Adrenal gland (tissue), 12 donors: Measurements from ENCODE around the gene KBTBD4. TPM values are rescaled to one million over a fixed set of nuclear protein-coding genes. Genes with fewer than 3 reads are reported as not detected.

Experiments
- DNase-seq, 7 donors: peaks; one replicate each; pipeline ENCODE4 v3.0.0-alpha.2; 2019 to 2020
- H3K27ac ChIP-seq, 5 donors: fragments of 200-600 bp; sonication (generic) in 4 of 5; 1 replicate in 3 of 5; 2 replicates in 2 of 5; pipeline versions ENCODE4 v1.5.1 to v1.8.0; 2016 to 2020; ENCODE audit warnings: mild to moderate bottlenecking in 1 of 5
- H3K27me3 ChIP-seq: fragments of 200-600 bp; 2 replicates; pipeline ENCODE4 v1.8.0; 2021
- H3K36me3 ChIP-seq, 2 donors: fragments of 200-600 bp; replicated peaks in 1 of 2; 1 replicate in 1 of 2; 2 replicates in 1 of 2; pipeline versions ENCODE4 v1.5.1 to v1.8.0; 2018 to 2022
- H3K4me1 ChIP-seq, 2 donors: fragments of 200-600 bp; replicated peaks in 1 of 2; 1 replicate in 1 of 2; 2 replicates in 1 of 2; pipeline versions ENCODE4 v1.5.1 to v1.8.0; 2018 to 2021
- H3K4me3 ChIP-seq, 4 donors: fragments of 200-600 bp; sonication (generic) in 3 of 4; one replicate each; pipeline ENCODE4 v1.5.1; 2016 to 2018
- H3K9me3 ChIP-seq, 3 donors: fragments of 200-600 bp; sonication (generic) in 1 of 3; replicated peaks in 1 of 3; 1 replicate in 2 of 3; 2 replicates in 1 of 3; pipeline versions ENCODE4 v1.5.1 to v1.8.0; 2016 to 2021
- CTCF ChIP-seq, 6 experiments: fragments of 450-650 bp in 4 of 6; fragments of 200-600 bp in 2 of 6; sonication (generic) in 1 of 6; IDR thresholded peaks; 1 replicate in 5 of 6; 2 replicates in 1 of 6; pipeline versions ENCODE4 v1.5.1 to v1.8.0; 2016 to 2021; ENCODE audit warnings: antibody characterized with exemption in 6 of 6, mild to moderate bottlenecking in 2 of 6, moderate library complexity in 1 of 6
- POLR2A ChIP-seq, 2 donors: fragments of 450-650 bp; IDR thresholded peaks; one replicate each; pipeline ENCODE4 v1.6.1; 2017; ENCODE audit warnings: antibody characterized with exemption in 2 of 2, mild to moderate bottlenecking in 2 of 2, moderate library complexity in 1 of 2
- WGBS, 4 donors: extraction: QIAGEN DNeasy Blood & Tissue Kit in 2 of 4; methylation state at CpG; one replicate each; pipeline versions ENCODE4 v1.1.5 to v1.1.7; 2013 to 2017; 5-methylcytosine and 5-hydroxymethylcytosine counted together
- intact Hi-C, 2 donors: fragments of 100-400 bp; cut with DNase I; formaldehyde crosslinking; loops; one replicate each; pipeline versions ENCODE4 v1.14.1 to v1.15.0; 2022 to 2023
- polyA plus RNA-seq, 3 donors: library from polyadenylated mRNA; stranded (reverse); fragments of 200-250 nt in 2 of 3; fragments of 350-450 nt in 1 of 3; fragmentation: Illumina TruSeq in 1 of 3; extraction: RNeasy Lipid Tissue Mini Kit (QIAGEN cat#74804) in 1 of 3; gene quantifications; one replicate each; pipeline ENCODE4 v1.2.3, GENCODE V29; 2013 to 2014
- total RNA-seq, 9 donors: library from RNA; depleted of rRNA in 4 of 9; stranded (reverse); fragments of >200 nt in 4 of 9; fragments of 120-200 nt in 1 of 9; fragmentation: NEBNext Ultra II Directional in 1 of 9; extraction: Animal tissue kit (Norgen Biotek cat#: 25700) in 1 of 9; gene quantifications; one replicate each; pipeline versions ENCODE4 v1.1.0 to v1.2.4, GENCODE V29; 2013 to 2023
- donor health status: healthy with polysubstance abuse.
- donor health status: Bipolar disorder and iron deficiency.
- donor health status: DM: yes; HTN: yes; CAD: no.
- donor health status: DM: no; HTN: no; CAD: no.
- donor health status: DM: no; HTN: no; CAD: no.
- donor health status: DM: yes; HTN: yes; CAD: no.

KBTBD4 gene
- total and polyA plus RNA-seq, 12 donors: 8.2 to 32.7 (median 25.6) TPM

- intact Hi-C loops: loop anchor here (5.0 kb wide), 2 partner anchors 75 to 85 kb away; no protein-coding TSS in a partner anchor
- Histone ChIP-seq H3K36me3 (no peaks in the 10 kb centered on the region), H3K4me3 (peak within 1 kb of the TSS; percentile 14 to 99 (median 49)), H3K27me3 (no peaks in the 10 kb centered on the region), H3K27ac (peak within 1 kb of the TSS; percentile 37 to 94 (median 92)), H3K4me1 (peaks cover 23 to 41% of the 10 kb centered on the region in 2 donors), H3K9me3 (no peaks in the 10 kb centered on the region)
- TF ChIP-seq CTCF (IDR thresholded peaks at IDR 0.05) (peak in 5 of 6 experiments; percentile 28 to 95 (median 92)), POLR2A (IDR thresholded peaks at IDR 0.05) (peak in 1 of 2 donors; percentile 56)
- 0 to 2% (median 1%) methylated on average over 9 to 89 of the region's 89 CpGs for WGBS, 4 donors
- peak; percentile 90 to 94 (median 92) for DNase-seq
Observed at GRCh38 chr11:47552566-47553405, 26.0 kb downstream of the KBTBD4 start, which contains the start of gene CELF1. TSS of gene CELF1 (minus strand) at chr11:47553132. CDS start at chr11:47499523, 53,609 bp downstream.

- DNase-seq: peak in 6 of 7 donors; percentile 30 to 61 (median 46)
- Histone ChIP-seq H3K4me1 (peaks cover 29 to 48% of the 10 kb centered on the region in 2 donors), H3K36me3 (no peaks in the 10 kb centered on the region), H3K4me3 (peak overlapping the region; percentile 14 to 99 (median 49)), H3K27me3 (no peaks in the 10 kb centered on the region), H3K9me3 (no peaks in the 10 kb centered on the region), H3K27ac (peak overlapping the region; percentile 37 to 94 (median 92))
- intact Hi-C loops: loop anchor here (5.0 kb wide), 2 partner anchors 75 to 85 kb away; no protein-coding TSS in a partner anchor
- 1 to 8% (median 2%) methylated on average over 4 to 22 of the region's 22 CpGs for WGBS, 4 donors
- TF ChIP-seq POLR2A (IDR thresholded peaks at IDR 0.05): no peak
- no peak for TF ChIP-seq CTCF (IDR thresholded peaks at IDR 0.05)
Observed at GRCh38 chr11:47552056-47552565, 26.7 kb downstream of the KBTBD4 start.

GRCh38 chr11:47551086-47551485, 27.7 kb downstream of the KBTBD4 start:
- no peak for DNase-seq
- Histone ChIP-seq H3K27me3 (no peaks in the 10 kb centered on the region), H3K4me1 (peaks cover 31 to 51% of the 10 kb centered on the region in 2 donors), H3K27ac (peak overlapping the region in 2 of 5 donors; percentile 92 to 94), H3K9me3 (no peaks in the 10 kb centered on the region), H3K36me3 (no peaks in the 10 kb centered on the region), H3K4me3 (peak overlapping the region in 1 of 4 donors; percentile 71)
- TF ChIP-seq CTCF (IDR thresholded peaks at IDR 0.05) (peak in 3 of 6 experiments; percentile 2 to 21 (median 19)), POLR2A (IDR thresholded peaks at IDR 0.05) (no peak)
- intact Hi-C loops: loop anchor here (5.0 kb wide), 2 partner anchors 74 to 84 kb away; no protein-coding TSS in a partner anchor
